ENCODE measurements around the gene VRK3. TPM values are rescaled to one million over a fixed set of nuclear protein-coding genes. Genes with fewer than 3 reads are reported as not detected.
"Not testable (repeated sequence)": the region's sequence is repeated elsewhere in the genome, so short reads cannot be mapped to it uniquely, and the experiment has no call there.

Gene VRK3, protein sequence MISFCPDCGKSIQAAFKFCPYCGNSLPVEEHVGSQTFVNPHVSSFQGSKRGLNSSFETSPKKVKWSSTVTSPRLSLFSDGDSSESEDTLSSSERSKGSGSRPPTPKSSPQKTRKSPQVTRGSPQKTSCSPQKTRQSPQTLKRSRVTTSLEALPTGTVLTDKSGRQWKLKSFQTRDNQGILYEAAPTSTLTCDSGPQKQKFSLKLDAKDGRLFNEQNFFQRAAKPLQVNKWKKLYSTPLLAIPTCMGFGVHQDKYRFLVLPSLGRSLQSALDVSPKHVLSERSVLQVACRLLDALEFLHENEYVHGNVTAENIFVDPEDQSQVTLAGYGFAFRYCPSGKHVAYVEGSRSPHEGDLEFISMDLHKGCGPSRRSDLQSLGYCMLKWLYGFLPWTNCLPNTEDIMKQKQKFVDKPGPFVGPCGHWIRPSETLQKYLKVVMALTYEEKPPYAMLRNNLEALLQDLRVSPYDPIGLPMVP
- total RNA-seq = 10 to 100 TPM; 27.5 to 33.4 TPM

GRCh38 chr19:50025022-50025793 is at the start of gene VRK3:
TSS of gene VRK3 (minus strand) at chr19:50025372. CDS start at chr19:50016162, 9,210 bp downstream.
- peaks cover 17 to 33% of the 10 kb centered on the region in 2 donors for H3K4me1 ChIP-seq (ENCODE audit: control insufficient read depth in 1 of 2, low read depth in 2 of 2)
- TF ChIP-seq CTCF (IDR thresholded peaks at IDR 0.05) = no peak

GRCh38 chr19:50068382-50068781 is 43.2 kb upstream of the VRK3 start:
- ATAC-seq (ENCODE audit: insufficient number of reproducible peaks, low FRiP score, low read depth); H3K36me3 ChIP-seq; H3K9me3 ChIP-seq; H3K4me1 ChIP-seq (ENCODE audit: control insufficient read depth in 1 of 2, low read depth in 2 of 2); DNase-seq (ENCODE audit: low spot score); H3K27ac ChIP-seq; H3K27me3 ChIP-seq (replicated peaks; ENCODE audit: insufficient read depth); H3K4me3 ChIP-seq: not testable (repeated sequence)

More at GRCh38 chr19:50025022-50025793, at the start of gene VRK3:
- H3K27ac ChIP-seq = peak within 1 kb of the TSS; percentile 84 to 85
- ATAC-seq (ENCODE audit: insufficient number of reproducible peaks, low FRiP score, low read depth) = peak; percentile 100
- peaks cover 2% of the 10 kb centered on the region for H3K36me3 ChIP-seq
- no peaks in the 10 kb centered on the region for H3K9me3 ChIP-seq
- H3K4me3 ChIP-seq = peak within 1 kb of the TSS; percentile 81
- no peaks in the 10 kb centered on the region for H3K27me3 ChIP-seq (replicated peaks; ENCODE audit: insufficient read depth)
- peak; percentile 97 for DNase-seq (ENCODE audit: low spot score)

- no peak for TF ChIP-seq CTCF (IDR thresholded peaks at IDR 0.05)
- DNase-seq (ENCODE audit: low spot score) (no peak), ATAC-seq (ENCODE audit: insufficient number of reproducible peaks, low FRiP score, low read depth) (no peak)
- no peaks in the 10 kb centered on the region for H3K4me1 ChIP-seq (ENCODE audit: control insufficient read depth in 1 of 2, low read depth in 2 of 2)
- H3K27ac ChIP-seq = no peak overlapping the region
- no peaks in the 10 kb centered on the region for H3K36me3 ChIP-seq
- H3K27me3 ChIP-seq (replicated peaks; ENCODE audit: insufficient read depth) = no peaks in the 10 kb centered on the region
- H3K9me3 ChIP-seq = no peaks in the 10 kb centered on the region
- no peak overlapping the region for H3K4me3 ChIP-seq
Measured at GRCh38 chr19:50067575-50067974, 42.4 kb upstream of the VRK3 start.

- Histone ChIP-seq H3K27me3 (replicated peaks; ENCODE audit: insufficient read depth) (no peaks in the 10 kb centered on the region), H3K36me3 (no peaks in the 10 kb centered on the region), H3K4me3 (no peak overlapping the region), H3K9me3 (no peaks in the 10 kb centered on the region), H3K4me1 (ENCODE audit: control insufficient read depth in 1 of 2, low read depth in 2 of 2) (no peaks in the 10 kb centered on the region), H3K27ac (no peak overlapping the region)
- DNase-seq (ENCODE audit: low spot score) (no peak), ATAC-seq (ENCODE audit: insufficient number of reproducible peaks, low FRiP score, low read depth) (no peak)
- TF ChIP-seq CTCF (IDR thresholded peaks at IDR 0.05) = no peak
Measured at GRCh38 chr19:50065938-50066337, 40.8 kb upstream of the VRK3 start.

DNA sequence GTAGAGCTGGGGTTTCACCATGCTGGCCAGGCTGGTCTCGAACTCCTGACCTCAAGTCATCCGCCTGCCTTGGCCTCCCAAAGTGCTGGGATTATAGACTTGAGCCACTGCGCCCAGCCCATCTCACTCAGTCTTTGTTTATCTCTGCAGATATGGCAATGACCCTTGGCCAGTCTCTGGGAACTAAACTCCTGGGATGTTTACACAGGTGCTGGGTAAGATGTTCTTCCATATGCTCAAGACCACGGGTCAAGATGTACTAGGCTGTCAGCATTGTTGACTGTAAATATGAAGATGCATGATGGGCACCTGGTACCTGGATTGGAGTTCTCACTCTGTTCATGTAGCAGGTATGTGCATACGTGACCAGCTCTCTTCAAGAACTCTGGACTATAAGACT is 36.5 kb upstream of the VRK3 start:
- no peaks in the 10 kb centered on the region for H3K4me1 ChIP-seq (ENCODE audit: control insufficient read depth in 1 of 2, low read depth in 2 of 2)
- H3K27me3 ChIP-seq (replicated peaks; ENCODE audit: insufficient read depth) = no peaks in the 10 kb centered on the region
- ATAC-seq (ENCODE audit: insufficient number of reproducible peaks, low FRiP score, low read depth) (no peak), DNase-seq (ENCODE audit: low spot score) (no peak)
- H3K36me3 ChIP-seq = no peaks in the 10 kb centered on the region
- H3K4me3 ChIP-seq = no peak overlapping the region
- TF ChIP-seq CTCF (IDR thresholded peaks at IDR 0.05) = no peak
- H3K9me3 ChIP-seq = peaks cover 21% of the 10 kb centered on the region
- H3K27ac ChIP-seq = no peak overlapping the region
